Measurements from ENCODE around the gene ALKBH3. TPM values are rescaled to one million over a fixed set of nuclear protein-coding genes. Genes with fewer than 3 reads are reported as not detected.

ALKBH3 gene
- total RNA-seq, 1 donor from 2014 or later: 40.5 TPM

DNA sequence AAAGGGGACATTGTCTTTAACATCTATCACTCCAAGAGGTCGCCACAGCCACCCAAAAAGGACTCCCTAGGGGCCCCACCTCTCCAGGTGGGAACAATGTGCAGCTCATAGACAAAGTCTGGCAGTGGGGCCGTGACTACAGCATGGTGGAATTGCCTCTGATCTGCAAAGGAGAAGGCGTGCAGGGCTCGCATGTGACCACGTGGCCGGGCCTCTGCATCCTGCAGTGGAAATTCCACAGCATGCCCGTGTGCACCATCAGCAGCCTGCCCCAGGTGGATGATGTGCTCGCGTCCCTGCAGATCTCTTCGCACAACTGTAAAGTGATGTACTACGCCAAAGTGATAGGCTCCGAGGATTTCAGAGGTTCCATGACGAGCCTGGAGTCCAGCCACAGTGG, 18.5 kb downstream of the ALKBH3 start:
- no peaks in the 10 kb centered on the region for H3K9me3 Mint-ChIP-seq
- H3K4me3 Mint-ChIP-seq: no peak overlapping the region
- ATAC-seq (ENCODE audit: low read depth) (no peak), DNase-seq (no peak)
- H3K27ac Mint-ChIP-seq: no peak overlapping the region
- no peaks in the 10 kb centered on the region for H3K27me3 Mint-ChIP-seq
- CTCF ChIA-PET: no interaction called here
- intact Hi-C loops (cut with micrococcal nuclease): no loop called here
- POLR2A ChIA-PET: no interaction called here
- no peaks in the 10 kb centered on the region for H3K4me1 Mint-ChIP-seq
- H3K36me3 Mint-ChIP-seq (ENCODE audit: low read depth): peaks cover 86% of the 10 kb centered on the region
- TF ChIP-seq, protein P1, sequence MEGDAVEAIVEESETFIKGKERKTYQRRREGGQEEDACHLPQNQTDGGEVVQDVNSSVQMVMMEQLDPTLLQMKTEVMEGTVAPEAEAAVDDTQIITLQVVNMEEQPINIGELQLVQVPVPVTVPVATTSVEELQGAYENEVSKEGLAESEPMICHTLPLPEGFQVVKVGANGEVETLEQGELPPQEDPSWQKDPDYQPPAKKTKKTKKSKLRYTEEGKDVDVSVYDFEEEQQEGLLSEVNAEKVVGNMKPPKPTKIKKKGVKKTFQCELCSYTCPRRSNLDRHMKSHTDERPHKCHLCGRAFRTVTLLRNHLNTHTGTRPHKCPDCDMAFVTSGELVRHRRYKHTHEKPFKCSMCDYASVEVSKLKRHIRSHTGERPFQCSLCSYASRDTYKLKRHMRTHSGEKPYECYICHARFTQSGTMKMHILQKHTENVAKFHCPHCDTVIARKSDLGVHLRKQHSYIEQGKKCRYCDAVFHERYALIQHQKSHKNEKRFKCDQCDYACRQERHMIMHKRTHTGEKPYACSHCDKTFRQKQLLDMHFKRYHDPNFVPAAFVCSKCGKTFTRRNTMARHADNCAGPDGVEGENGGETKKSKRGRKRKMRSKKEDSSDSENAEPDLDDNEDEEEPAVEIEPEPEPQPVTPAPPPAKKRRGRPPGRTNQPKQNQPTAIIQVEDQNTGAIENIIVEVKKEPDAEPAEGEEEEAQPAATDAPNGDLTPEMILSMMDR (IDR thresholded peaks at IDR 0.05): no peak

DNA sequence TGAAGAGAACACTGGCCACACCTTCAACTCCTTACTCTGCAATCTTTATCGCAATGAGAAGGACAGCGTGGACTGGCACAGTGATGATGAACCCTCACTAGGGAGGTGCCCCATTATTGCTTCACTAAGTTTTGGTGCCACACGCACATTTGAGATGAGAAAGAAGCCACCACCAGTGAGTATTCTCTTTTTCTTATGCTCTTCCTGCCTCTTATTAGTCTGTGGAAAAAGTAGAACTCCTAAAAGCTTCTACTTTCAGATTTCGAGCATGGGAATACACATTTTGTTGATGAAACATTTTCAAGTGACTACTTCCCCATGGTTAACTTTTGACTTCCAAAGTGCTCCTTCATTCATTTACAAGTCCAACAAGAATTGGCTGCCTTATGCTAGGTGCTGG, 20.9 kb downstream of the ALKBH3 start:
- ChIA-PET CTCF (no interaction called here), POLR2A (no interaction called here)
- ATAC-seq (ENCODE audit: low read depth) (no peak), DNase-seq (no peak)
- Mint-ChIP-seq H3K4me3 (no peak overlapping the region), H3K4me1 (no peaks in the 10 kb centered on the region), H3K36me3 (ENCODE audit: low read depth) (peaks cover 74% of the 10 kb centered on the region), H3K27me3 (no peaks in the 10 kb centered on the region), H3K27ac (no peak overlapping the region), H3K9me3 (no peaks in the 10 kb centered on the region)
- intact Hi-C loops (cut with micrococcal nuclease): no loop called here
- TF ChIP-seq, protein P1 (IDR thresholded peaks at IDR 0.05): no peak

DNA sequence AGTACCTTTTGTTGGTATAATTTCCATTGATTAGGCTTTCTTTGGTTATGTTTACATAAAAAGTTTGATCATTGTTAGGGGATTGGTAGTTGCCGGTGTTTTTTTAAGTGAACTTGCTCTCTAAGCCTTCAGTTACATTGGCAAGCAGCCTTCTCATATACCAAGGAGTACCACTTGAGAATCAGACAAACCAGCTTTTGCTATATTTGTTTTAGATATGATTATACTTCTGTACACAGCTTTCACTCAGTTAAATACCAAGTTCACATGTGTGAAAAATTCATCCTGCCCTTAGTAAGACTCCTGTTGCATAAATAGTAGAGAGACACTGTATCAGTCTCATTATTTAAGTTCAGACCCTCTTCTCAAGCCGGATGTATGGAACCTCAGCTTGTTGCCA, 22.4 kb downstream of the ALKBH3 start:
- Mint-ChIP-seq H3K36me3 (ENCODE audit: low read depth) (peaks cover 75% of the 10 kb centered on the region), H3K4me3 (no peak overlapping the region), H3K9me3 (no peaks in the 10 kb centered on the region), H3K4me1 (peaks cover 8% of the 10 kb centered on the region), H3K27me3 (no peaks in the 10 kb centered on the region), H3K27ac (no peak overlapping the region)
- DNase-seq (no peak), ATAC-seq (ENCODE audit: low read depth) (no peak)
- intact Hi-C loops (cut with micrococcal nuclease): no loop called here
- ChIA-PET CTCF (no interaction called here), POLR2A (interaction anchor here (1.1 kb wide), 1 partner anchor 15 kb away, joined by 3 read pairs; no protein-coding TSS in a partner anchor)
- TF ChIP-seq, protein P1 (IDR thresholded peaks at IDR 0.05): no peak

DNA sequence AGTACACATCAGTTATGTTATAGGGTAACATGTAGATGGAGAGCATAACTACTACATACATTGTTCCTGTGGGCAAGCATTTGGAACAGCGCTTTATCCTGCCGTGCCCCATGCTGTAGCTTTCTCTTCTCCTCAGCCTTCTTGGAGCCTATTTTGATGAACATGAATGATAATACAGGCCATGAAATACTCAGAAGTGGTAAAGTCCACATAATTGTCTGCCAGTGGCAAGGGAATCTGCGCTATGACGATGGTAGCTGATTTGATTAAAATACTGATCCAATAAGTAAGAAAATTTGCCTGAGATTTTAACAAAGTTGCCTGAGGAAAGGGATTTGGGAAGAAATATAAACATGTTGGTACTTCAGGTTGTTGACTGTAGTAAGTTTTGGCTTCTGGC, 23.3 kb downstream of the ALKBH3 start:
- intact Hi-C loops (cut with micrococcal nuclease): no loop called here
- H3K4me1 Mint-ChIP-seq: peaks cover 8% of the 10 kb centered on the region
- POLR2A ChIA-PET: no interaction called here
- ATAC-seq (ENCODE audit: low read depth): no peak
- no peak for DNase-seq
- no peaks in the 10 kb centered on the region for H3K9me3 Mint-ChIP-seq
- H3K27ac Mint-ChIP-seq: no peak overlapping the region
- H3K27me3 Mint-ChIP-seq: no peaks in the 10 kb centered on the region
- peaks cover 76% of the 10 kb centered on the region for H3K36me3 Mint-ChIP-seq (ENCODE audit: low read depth)
- CTCF ChIA-PET: no interaction called here
- H3K4me3 Mint-ChIP-seq: no peak overlapping the region
- TF ChIP-seq, protein P1 (IDR thresholded peaks at IDR 0.05): no peak

DNA sequence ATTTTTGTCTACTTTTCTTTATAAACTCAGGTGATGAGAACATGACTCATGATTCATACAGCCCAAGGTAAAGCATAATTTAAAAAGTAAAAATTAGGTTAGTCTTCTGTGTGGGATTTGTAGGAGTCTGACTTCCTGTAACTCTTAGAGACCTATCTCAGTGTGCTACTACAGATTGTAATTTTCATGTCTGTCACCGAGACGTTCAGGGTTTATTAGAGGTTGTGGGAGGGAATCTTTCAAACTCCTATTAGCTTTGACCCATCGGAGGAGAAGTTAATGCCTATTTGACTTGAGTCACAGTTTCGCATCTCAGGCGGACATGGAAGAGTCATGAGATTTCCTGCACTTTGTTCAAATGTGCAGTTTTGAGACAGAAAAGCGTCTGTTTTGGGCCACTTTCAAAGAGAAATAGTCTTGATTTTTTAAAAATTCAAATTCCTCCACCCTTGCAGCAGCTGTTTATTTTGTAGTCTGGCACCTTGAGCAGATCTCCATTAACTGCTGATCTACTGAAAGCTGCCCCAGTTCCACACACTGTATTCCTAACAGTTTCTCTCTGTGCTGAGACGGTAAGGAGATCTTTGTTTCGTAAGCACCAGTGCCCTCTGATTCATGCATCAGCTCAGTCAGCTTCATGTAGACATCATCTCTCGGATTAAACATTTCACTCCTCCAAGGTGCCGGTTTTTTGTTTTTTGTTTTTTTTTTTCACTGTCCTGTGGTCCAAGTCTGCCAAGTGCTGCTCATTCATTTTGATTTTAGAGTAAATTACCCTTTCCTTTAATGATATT, 24.3 kb downstream of the ALKBH3 start:
- Mint-ChIP-seq H3K9me3 (no peaks in the 10 kb centered on the region), H3K4me1 (peaks cover 8% of the 10 kb centered on the region), H3K36me3 (ENCODE audit: low read depth) (peaks cover 77% of the 10 kb centered on the region), H3K27me3 (no peaks in the 10 kb centered on the region), H3K4me3 (no peak overlapping the region), H3K27ac (no peak overlapping the region)
- no peak for DNase-seq
- ATAC-seq (ENCODE audit: low read depth): no peak
- intact Hi-C loops (cut with micrococcal nuclease): no loop called here
- TF ChIP-seq, protein P1 (IDR thresholded peaks at IDR 0.05): no peak
- ChIA-PET POLR2A (no interaction called here), CTCF (no interaction called here)

Measured in activated B cell treated with CpG ODN at 0.5 μM for 24 hours (primary cell).